ENCODE measurements around the gene NTSR1.
"Not testable (repeated sequence)": the region's sequence is repeated elsewhere in the genome, so short reads cannot be mapped to it uniquely, and the experiment has no call there.

The NTSR1 gene

DNA sequence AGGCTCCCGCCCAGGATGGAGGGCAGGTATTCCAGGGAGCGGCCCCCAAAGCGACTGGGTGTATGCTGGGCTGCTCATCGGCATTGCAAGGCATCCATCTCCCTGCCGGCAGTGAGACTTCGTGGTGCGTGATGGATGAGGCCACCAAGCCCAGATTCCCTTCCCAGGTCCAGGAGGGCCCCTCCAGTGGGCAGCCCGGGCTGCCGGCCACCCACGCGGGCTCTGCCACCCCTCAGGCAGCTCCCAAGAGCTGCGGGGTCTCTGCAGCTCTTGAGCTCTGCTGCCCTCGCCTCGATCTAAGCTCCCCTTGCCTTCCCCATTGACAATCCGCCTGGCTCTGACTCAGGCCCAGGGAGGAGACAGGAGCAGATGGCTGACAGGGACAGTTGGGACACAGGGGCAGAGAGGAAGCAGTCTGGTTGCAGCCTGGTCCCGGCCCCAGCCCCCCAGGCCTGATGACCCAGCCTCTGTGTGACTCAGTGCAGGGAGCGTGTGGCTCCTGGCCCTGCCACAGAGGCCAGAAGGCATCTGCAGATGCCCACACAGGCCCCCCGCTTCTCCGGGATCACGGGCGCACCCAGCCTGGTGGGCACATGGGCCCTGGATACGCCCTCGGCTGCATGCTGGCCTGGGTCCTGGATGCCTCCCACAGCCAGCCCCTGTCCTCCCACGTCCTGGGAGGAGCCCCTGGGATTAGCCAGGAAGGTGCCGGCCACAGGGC lies 33.3 kb upstream of the NTSR1 start:
- no peak for DNase-seq

DNA sequence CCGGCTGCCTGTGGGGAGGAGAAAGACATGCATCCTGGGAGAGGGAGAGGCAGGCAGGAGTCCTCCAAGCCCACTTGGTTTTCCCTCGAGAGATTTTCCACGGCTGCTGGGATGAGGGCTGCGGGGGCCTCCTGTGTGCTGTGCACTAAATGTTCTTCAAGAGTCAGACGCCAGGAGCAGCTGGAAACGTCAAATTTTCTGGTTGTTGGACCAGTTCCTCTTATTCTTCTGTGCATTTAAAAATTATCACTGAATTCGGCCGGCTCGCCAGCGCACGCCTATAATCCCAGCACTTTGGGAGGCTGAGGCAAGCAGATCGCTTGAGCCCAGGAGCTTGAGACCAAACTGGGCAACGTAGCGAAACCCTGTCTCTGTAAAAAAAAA lies 32.8 kb upstream of the NTSR1 start:
- DNase-seq = no peak

GRCh38 chr20:62676976-62677375 lies 31.7 kb upstream of the NTSR1 start:
- no peak for DNase-seq

DNA sequence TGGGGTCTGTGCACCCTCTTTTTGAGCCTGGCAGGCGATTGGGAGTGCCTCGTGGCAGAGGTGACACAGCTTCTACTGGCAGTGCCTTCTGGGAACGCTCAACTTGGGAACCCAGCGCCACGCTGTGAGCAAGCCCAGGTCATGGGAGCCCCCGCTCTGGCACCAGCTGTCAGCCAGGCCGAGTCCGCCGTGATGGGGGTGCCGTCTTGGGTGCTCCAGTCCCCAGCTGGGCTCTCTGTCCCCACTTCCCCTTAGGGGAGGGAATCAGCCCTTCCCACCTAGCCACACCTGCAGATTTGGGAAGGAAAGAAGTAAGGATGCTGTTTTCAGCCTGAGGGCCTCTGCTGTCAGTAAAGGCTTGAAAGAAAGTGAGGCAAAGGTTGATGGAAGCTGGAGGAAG lies 31.0 kb upstream of the NTSR1 start:
- no peak for DNase-seq

GRCh38 chr20:62678553-62678952 lies 30.1 kb upstream of the NTSR1 start:
- DNase-seq = no peak

- no peak for DNase-seq
These were observed 28.6 kb upstream of the NTSR1 start for GRCh38 chr20:62679978-62680589.

- DNase-seq = no peak
These were observed 25.6 kb upstream of the NTSR1 start for GRCh38 chr20:62682912-62683517.

- not testable (repeated sequence) for DNase-seq
These were observed 24.8 kb upstream of the NTSR1 start for GRCh38 chr20:62683660-62684322.

- no peak for DNase-seq
These were observed 23.7 kb upstream of the NTSR1 start for GRCh38 chr20:62684981-62685380.

GRCh38 chr20:62685781-62686555 lies 22.7 kb upstream of the NTSR1 start:
- no peak for DNase-seq

DNA sequence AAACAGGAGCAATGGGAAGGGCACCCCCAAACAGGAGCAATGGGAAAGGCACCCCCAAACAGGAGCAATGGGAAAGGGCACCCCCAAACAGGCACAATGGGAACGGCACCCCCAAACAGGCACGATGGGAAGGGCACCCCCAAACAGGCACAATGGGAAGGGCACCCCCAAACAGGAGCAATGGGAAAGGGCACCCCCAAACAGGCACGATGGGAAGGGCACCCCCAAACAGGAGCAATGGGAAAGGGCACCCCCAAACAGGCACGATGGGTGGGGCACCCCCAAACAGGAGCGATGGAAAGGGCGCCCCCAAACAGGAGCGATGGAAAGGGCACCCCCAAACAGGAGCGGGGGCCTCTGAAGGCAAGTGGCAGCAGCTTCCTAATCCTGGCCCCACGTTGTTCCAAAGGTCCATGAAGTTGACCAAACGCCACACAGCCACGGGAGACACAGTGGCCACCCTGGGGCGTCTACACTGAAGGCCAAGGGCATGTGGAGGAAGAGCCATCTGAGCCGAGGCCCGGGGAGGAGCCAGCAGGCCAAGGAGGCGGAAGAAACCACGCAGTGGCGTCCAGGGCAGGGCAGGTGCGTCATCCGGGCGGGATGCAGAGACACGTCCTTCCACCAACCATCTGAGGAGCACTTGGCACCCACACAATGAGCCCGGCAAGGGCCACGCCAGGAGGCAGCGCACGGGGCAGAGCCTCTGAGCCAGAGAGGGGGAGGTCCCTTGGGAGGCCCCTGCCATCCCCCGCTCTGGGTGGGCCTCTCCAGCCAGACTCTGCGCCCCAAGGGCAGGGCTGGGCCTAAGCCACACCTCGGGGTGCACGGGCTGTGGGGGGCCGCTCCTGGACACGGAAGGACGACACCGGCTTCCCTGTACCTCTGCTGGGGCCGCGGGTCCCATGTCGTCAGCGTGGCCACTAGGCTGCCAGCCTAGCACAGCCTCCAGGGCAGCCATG lies 21.5 kb upstream of the NTSR1 start:
- no peak for DNase-seq

DNA sequence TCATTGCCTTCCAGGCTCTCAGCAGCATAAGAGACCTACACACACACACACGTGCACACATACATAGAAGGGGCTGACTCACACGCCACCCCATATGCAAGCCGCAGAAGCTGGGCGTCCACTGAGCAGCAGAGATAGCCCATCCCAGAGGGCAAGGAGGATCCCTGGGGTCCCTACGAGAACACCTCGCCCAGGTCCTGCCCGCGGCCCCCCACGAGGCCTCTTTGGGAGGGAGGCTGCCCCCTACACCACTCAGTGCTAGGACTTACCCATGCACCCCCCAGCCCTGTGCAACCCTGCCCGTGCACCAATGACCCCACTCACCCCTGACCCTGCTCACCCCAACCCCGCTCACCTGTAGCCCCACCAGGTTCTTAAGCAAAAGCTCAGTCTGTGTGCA lies 20.6 kb upstream of the NTSR1 start:
- DNase-seq = no peak

GRCh38 chr20:62688855-62689460 lies 19.7 kb upstream of the NTSR1 start:
- no peak for DNase-seq

DNA sequence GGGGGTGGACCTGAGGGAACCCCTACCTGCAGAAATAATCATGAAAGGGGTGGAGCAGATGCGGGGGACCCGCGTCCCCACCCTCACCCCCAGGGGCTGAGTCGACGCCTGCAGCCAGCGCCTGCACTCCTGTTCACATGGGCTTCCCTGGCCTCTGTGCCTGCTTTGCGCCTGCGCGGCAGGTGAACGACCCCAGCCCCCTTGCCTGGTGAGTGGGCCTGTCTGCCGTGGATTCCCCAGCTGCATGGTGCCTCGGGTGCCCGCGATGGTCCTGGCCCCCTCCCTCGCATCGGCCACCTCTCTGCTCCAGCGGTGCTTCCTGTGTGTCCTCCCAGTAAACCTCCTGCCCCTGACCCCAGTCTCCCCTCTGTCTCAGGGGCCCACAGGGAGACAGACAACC lies 18.8 kb upstream of the NTSR1 start:
- DNase-seq = no peak

- DNase-seq = no peak
These were observed 18.3 kb upstream of the NTSR1 start for GRCh38 chr20:62690261-62690820.

- no peak for DNase-seq
These were observed 17.1 kb upstream of the NTSR1 start for GRCh38 chr20:62691487-62691886.

DNA sequence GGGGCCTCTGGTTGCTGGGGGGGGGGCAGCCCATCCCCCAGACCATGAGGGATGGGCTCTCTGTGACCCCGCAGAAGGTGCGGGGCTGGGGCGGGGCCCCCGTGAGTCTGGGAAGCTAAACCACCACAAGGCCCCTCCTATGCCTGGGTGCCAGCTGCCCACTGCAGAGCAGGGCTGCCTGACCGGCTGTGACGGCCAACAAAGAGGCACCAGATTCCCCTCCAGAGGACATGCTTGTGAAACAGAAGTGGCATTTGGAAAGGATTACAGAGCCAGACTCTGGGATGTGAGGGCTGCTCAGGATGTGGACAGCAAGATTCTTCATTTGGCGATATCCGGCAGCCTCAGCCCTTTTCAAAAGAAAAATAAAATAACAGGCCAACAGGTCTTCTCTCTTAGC lies 16.5 kb upstream of the NTSR1 start:
- DNase-seq = no peak

DNA sequence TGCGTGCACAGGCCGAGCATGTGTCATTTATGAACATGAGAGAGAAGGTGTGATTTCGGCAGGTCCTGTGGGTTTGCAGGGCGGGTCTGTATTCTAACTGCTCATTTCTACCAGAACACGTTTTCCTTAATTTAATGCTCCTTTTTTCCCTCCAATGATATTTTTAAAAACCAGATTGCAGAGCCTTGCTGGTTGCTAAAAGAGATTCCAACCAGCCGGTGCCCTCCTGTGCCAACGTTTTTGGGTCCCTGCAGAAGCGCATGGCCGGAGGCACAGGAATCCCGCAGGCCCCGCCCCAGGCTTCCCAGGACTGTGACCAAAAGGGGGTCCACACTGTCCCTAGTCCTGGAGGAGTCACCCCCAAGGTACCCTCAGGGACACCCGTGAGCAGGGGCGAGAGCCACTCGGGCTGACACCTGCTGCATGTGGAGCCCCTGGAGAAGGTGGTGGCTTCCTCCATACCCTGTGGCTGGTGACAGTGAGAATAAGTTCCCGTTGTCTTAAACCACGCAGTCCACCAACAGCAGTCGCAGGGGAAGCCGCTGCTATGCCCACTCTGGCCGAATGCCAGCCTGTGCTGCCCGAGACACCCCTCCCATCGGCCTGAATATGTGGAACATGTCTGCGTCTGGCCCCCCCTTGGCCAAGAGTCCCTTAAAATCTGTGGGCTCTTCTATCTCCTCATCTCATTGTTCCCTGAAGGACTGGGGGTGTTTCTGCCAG lies 15.7 kb upstream of the NTSR1 start:
- DNase-seq = no peak

DNA sequence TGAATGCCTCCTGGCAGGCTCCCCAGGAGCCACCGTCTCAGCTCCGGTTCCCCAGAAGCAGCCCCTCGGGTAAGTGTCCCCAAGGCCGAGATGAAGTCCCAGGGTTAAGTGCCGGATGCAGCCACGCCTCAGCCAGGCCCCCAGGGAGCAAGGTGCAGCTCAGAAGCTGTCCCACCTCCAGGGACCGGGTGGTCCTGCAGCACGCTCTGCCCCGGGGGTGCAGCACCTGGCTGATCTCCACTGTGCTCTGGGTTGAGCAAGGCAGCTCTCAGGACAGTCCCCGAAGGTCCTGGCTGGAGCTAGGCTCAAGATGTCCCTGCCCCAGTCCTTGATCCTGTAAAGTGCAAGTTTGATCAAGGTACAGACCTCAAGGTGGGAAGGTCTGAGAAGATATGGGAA lies 15.1 kb upstream of the NTSR1 start:
- DNase-seq = no peak

DNA sequence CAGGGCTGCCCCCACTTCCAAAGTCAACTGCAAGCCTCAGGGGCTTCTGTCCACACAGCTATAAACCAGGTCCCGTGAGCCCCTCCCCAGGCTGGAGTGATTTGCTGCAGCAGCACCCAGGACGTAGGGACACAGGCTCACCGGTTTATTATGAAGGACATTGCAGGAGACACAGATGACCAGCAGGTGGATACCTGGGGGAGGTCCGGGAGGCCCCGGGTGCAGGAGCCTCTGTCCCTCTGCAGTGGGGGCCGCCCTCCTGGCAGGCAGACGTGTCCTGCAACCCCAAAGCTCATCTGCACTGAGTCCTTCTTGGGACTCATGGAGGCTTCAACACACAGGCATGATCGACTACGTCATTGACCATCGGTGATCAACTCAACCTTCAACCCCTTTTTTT lies 14.5 kb upstream of the NTSR1 start:
- DNase-seq = no peak

GRCh38 chr20:62694868-62695267 lies 13.8 kb upstream of the NTSR1 start:
- no peak for DNase-seq

All from activated effector memory CD4-positive, alpha-beta T cell treated with anti-CD3 and anti-CD28 coated beads, Interleukin-2, amount 50 U/mL, for 16 hours (primary cell).